DMS53 treated with DMSO at 0.1 percent for 48 hours (cell line): ENCODE measurements around the gene MAP6.
A peak's percentile ranks its signal among the peaks of the same experiment; 100 is the strongest.

Experiments used
- DNase-seq: peaks from one replicate; lab custom pipeline; 2025; ENCODE audit not compliant: unreplicated experiment; lab: John Stamatoyannopoulos, UW

Gene MAP6

GRCh38 chr11:75667255-75667830 is 1.5 kb downstream of the MAP6 start:
- peak; percentile 57 for DNase-seq

- no peak for DNase-seq
Measured at GRCh38 chr11:75665990-75666389, 2.8 kb downstream of the MAP6 start.

- no peak for DNase-seq
Measured at GRCh38 chr11:75665126-75665525, 3.7 kb downstream of the MAP6 start.

GRCh38 chr11:75664389-75664788 is 4.4 kb downstream of the MAP6 start:
- no peak for DNase-seq

- DNase-seq, result no peak
Measured at GRCh38 chr11:75663808-75664207, 5.0 kb downstream of the MAP6 start.

- DNase-seq, result no peak
Measured at GRCh38 chr11:75659836-75660235, 9.0 kb downstream of the MAP6 start.

- DNase-seq, result no peak
Measured at GRCh38 chr11:75656044-75656727, 12.7 kb downstream of the MAP6 start.

GRCh38 chr11:75655605-75656004 is 13.2 kb downstream of the MAP6 start:
- DNase-seq, result no peak

GRCh38 chr11:75654314-75654713 is 14.5 kb downstream of the MAP6 start:
- DNase-seq, result no peak

GRCh38 chr11:75653532-75653931 is 15.3 kb downstream of the MAP6 start:
- no peak for DNase-seq

GRCh38 chr11:75652936-75653335 is 15.9 kb downstream of the MAP6 start:
- DNase-seq, result no peak

GRCh38 chr11:75651218-75651617 is 17.6 kb downstream of the MAP6 start:
- no peak for DNase-seq

GRCh38 chr11:75650167-75650723 is 18.6 kb downstream of the MAP6 start:
- no peak for DNase-seq

- DNase-seq, result no peak
Measured at GRCh38 chr11:75644946-75645345, 23.9 kb downstream of the MAP6 start.

GRCh38 chr11:75644370-75644769 is 24.5 kb downstream of the MAP6 start:
- no peak for DNase-seq

GRCh38 chr11:75642402-75643113 is 26.3 kb downstream of the MAP6 start:
- no peak for DNase-seq

- DNase-seq, result peak; percentile 96
Measured at GRCh38 chr11:75639762-75640181, 29.1 kb downstream of the MAP6 start.

- no peak for DNase-seq
Measured at GRCh38 chr11:75637998-75638397, 30.8 kb downstream of the MAP6 start.

GRCh38 chr11:75635066-75635862 is 33.6 kb downstream of the MAP6 start:
- peak; percentile 76 for DNase-seq

- DNase-seq, result no peak
Measured at GRCh38 chr11:75633409-75634066, 35.3 kb downstream of the MAP6 start.

- DNase-seq, result no peak
Measured at GRCh38 chr11:75632962-75633361, 35.9 kb downstream of the MAP6 start.
